ENCODE measurements around the gene UBE2D1.

Gene UBE2D1

DNA sequence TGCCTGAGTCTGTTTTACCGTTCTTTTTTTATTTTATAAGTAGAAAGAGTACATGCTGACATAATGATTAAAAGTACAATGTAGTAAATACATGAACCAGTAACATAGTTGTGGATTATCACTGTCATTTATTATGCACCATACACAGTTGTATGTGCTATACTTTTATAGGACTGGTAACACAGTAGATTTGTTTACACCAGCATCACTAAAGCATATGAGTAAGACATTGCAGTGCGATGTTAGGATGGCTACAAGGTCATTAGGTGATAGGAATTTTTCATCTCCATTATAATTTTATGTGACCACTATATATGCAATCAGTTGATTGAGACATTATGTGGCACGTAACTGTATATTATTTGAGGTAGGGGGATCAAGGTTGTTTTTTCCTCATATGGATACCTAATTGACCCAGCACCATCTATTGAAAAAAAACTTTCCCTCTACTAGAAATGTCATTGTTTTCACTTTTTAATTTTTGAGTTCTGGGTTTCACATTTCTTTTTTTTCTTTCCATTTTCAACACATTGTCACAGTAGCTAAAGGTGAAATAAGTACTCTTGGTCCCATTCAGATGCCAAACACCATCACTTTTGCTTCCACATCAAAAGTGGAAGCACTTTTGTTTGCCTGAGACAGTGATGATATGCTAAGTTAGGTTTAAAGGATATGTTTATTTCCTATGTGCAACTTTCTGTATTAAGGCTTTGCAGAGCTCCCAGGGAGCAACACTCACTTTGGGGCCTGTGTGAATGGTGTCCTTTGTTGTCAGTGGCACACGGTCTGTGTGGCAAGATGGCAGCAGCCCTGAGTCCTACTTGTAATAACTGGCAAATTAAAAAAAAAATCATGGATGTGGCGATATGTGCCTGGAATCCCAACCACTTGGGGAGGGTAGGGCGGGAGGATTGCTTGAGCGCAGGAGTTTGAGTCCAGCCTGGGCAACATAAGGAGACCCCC is 17.1 kb downstream of the UBE2D1 start:
- TF ChIP-seq GATA2 (IDR thresholded peaks at IDR 0.05; ENCODE audit: low read depth, low read length) (no peak), GATA3 (IDR thresholded peaks at IDR 0.05; ENCODE audit: low read depth, low read length) (no peak)

DNA sequence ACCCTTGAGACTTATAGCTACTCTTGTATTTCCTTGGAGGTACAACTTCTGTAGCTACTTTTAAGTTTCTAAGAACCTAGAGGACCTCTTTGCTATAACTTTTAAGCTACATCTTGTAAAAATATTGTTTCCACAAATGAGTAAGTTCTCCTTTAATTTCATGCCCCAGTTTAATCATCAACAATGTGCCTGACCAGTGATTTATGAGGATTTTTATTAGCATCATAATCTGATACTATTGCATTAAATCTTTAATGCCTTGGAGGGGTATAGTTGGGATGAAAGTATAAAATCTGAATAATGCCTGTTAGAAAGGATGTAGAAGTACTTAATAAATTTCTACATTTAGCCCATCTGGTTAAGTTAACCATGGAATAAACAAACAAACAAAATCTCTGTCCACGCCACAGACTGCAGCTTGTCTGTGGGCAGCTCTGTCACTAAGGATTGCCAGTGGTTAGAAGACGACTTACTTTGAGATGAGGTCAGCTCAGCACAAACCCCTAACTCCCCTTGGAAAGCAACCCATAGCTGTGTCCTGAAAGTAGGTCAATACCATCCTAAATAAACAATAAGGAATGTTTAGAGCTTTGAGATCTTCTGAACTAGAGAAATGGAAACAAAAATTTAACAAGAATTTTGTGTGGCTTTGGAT is 18.3 kb downstream of the UBE2D1 start:
- TF ChIP-seq GATA3 (IDR thresholded peaks at IDR 0.05; ENCODE audit: low read depth, low read length), result no peak
- no peak for TF ChIP-seq GATA2 (IDR thresholded peaks at IDR 0.05; ENCODE audit: low read depth, low read length)

DNA sequence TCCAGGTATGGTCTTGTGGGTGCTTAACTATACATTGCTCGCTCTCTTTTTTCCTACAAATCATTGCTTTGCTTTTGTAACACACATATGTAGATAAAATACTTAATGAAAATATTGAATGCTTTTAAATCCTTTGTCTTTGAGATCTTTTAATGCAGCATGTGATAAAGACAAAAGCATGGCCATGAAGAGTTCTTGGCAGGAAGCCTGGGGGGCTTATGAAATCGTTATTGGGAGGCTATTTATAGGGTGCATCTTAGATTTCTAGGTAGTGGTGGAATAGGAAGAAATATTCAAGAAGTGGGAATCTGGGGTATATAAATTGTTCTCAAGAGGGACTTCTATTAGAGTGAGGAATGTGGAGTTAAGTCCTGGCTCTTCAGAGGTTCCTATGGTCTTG is 21.9 kb downstream of the UBE2D1 start:
- no peak for TF ChIP-seq GATA3 (IDR thresholded peaks at IDR 0.05; ENCODE audit: low read depth, low read length)
- TF ChIP-seq GATA2 (IDR thresholded peaks at IDR 0.05; ENCODE audit: low read depth, low read length), result no peak

GRCh38 chr10:58358314-58358933 is 23.6 kb downstream of the UBE2D1 start:
- TF ChIP-seq GATA3 (IDR thresholded peaks at IDR 0.05; ENCODE audit: low read depth, low read length) (no peak), GATA2 (IDR thresholded peaks at IDR 0.05; ENCODE audit: low read depth, low read length) (no peak)

DNA sequence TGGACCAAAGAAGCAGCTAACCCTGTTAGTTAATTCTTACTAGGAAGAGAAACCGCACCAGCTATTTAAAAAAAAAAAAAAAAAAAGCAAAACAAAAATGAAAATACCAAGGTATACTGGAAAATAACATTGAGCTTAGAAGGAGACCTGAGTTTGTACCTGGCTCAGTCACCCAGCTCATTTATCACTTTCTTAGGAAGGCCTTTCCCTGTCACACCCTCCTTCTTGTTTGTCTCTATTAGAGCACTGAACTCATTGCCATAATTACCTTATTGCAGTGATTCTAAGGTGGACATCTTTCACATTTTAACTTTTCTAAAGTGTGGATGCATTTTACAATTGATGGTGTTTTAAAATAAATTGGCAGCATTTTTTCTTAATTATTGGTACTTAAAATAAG is 24.1 kb downstream of the UBE2D1 start:
- TF ChIP-seq GATA2 (IDR thresholded peaks at IDR 0.05; ENCODE audit: low read depth, low read length), result no peak

GRCh38 chr10:58359541-58359940 is 24.7 kb downstream of the UBE2D1 start:
- TF ChIP-seq GATA3 (IDR thresholded peaks at IDR 0.05; ENCODE audit: low read depth, low read length) (no peak), GATA2 (IDR thresholded peaks at IDR 0.05; ENCODE audit: low read depth, low read length) (no peak)

GRCh38 chr10:58360412-58361004 is 25.7 kb downstream of the UBE2D1 start:
- TF ChIP-seq GATA2 (IDR thresholded peaks at IDR 0.05; ENCODE audit: low read depth, low read length) (no peak), GATA3 (IDR thresholded peaks at IDR 0.05; ENCODE audit: low read depth, low read length) (no peak)

GRCh38 chr10:58361353-58361752 is 26.5 kb downstream of the UBE2D1 start:
- TF ChIP-seq GATA2 (IDR thresholded peaks at IDR 0.05; ENCODE audit: low read depth, low read length) (no peak), GATA3 (IDR thresholded peaks at IDR 0.05; ENCODE audit: low read depth, low read length) (no peak)

DNA sequence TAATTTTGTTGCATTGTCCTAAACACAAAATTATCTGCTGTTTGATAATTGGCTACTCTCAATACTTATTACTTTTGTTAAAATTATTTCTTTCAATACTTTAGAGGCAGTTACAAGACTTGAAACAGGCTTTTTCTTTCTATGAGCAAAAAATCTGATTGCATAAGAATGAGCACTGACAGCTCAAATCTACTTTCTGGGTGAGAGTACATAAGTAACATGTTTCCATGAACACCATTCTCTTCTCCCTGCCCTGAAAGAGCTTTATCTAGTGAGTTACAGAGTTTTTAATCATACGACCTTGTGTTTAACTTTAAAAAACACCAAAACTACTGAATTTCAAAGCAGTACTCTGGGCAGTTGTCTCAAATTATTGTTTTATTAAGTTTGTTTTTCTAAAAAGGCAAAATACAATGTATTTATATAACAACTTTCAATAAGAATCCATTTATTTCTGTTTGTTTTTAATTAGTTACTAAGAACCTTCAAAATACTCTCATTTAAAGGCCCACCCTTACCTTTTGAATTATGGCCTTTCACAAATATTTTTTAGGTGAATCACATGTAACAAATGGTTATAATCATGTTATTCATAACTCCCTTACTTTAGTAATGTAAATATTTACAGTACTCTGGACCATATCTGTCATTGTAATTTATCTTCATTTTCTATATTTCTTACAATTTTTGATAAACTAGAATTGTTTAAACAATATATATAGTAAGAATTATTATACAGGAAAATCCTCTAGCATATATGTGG is 27.4 kb downstream of the UBE2D1 start:
- no peak for TF ChIP-seq GATA3 (IDR thresholded peaks at IDR 0.05; ENCODE audit: low read depth, low read length)
- no peak for TF ChIP-seq GATA2 (IDR thresholded peaks at IDR 0.05; ENCODE audit: low read depth, low read length)

DNA sequence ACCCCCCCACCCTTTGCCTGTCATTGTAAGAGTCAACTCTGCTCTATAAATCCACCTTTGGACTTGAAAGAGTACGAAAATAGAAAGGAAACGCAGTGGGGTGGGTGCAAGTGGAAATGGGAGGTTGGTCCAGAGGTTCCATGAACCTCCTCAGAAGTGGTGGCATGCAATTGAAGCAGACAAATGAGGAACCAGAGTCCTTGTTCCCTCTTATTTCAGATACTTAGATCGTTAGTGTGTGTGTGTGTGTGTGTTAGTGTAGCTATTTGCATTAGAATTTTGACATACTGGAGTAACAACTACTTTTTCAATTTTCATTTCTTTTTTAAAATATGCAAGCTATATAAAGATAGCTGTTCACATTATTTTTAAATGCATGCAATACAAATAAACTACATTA is 32.3 kb downstream of the UBE2D1 start:
- no peak for TF ChIP-seq GATA2 (IDR thresholded peaks at IDR 0.05; ENCODE audit: low read depth, low read length)
- TF ChIP-seq GATA3 (IDR thresholded peaks at IDR 0.05; ENCODE audit: low read depth, low read length), result no peak

DNA sequence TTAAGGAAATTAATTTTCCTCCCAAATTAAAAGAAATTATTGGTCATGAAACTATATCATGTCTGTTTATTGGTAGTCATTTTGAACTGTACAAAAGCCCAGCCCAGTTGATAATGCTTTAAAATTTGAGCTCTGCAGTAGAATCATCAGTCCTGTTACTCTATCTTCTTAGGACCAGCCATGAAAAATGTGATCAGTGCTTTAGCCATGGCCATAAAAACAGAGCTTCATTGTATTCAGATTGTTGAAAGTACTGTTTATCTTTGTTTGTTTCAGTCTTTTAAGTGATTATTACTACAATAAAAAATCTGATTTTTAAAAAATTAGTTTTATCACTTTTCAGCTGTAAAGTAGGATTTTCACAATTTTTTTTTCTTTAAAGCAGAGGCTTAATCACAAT is 36.7 kb downstream of the UBE2D1 start:
- TF ChIP-seq GATA3 (IDR thresholded peaks at IDR 0.05; ENCODE audit: low read depth, low read length), result no peak
- TF ChIP-seq GATA2 (IDR thresholded peaks at IDR 0.05; ENCODE audit: low read depth, low read length), result no peak

DNA sequence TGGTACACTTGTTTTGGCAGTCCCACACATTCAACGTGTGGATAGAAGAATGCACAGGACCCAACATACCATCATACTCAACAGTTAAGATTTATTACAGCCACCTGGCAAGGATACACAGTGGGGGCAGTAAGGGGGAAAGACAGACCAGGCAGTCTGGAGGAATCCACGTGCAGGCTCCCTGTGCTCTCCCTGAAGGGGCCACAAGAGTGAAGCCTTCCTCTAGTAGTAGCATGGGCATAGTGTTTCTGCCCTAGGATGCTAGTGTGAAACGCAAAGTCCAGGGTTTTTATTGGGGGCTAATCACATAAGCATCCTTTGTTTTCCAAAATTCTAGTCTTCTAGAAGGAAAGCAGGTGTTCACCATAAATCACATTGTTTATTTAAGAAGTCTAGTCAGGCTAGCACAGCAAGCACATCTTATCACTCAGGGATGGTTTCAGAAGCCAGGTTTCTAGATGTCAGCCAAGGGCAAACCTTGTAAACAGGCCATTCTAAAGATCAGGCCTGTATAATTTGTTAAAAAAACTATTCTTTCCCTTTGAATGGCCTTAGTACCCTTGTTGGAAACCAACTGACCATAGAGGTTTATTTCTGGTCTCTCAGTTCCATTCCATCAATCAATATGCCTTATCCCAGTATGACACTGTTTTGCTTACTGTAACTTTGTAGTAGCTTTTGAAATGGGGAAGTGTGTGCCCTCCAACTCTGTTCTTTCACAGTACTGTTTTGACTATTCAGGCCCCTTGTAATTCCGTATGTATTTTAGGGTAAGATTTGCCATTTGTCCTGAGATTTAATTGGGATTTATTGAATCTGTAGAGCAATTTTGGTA is 38.0 kb downstream of the UBE2D1 start:
- TF ChIP-seq GATA2 (IDR thresholded peaks at IDR 0.05; ENCODE audit: low read depth, low read length) (no peak), GATA3 (IDR thresholded peaks at IDR 0.05; ENCODE audit: low read depth, low read length) (no peak)

DNA sequence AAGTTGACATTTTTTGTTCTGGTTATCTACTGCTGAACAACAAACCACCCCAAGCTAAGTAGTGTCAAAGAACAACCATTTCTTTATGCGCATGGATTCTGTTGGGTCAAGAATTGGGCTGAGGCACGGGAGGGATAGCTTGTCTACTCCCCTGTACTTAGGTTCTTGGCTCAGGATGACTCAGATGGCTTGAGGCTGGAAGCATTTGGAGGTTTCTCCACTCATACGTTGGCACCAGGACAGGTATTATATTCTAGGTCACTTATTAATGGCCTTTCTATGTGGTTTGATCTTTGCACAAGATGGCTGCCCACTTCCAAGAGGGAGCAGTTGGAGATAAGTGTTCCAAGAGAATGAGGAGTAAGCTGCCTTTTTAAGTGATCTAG is 38.6 kb downstream of the UBE2D1 start:
- TF ChIP-seq GATA3 (IDR thresholded peaks at IDR 0.05; ENCODE audit: low read depth, low read length) (no peak), GATA2 (IDR thresholded peaks at IDR 0.05; ENCODE audit: low read depth, low read length) (no peak)
